HG03378 (cell line): Measurements from ENCODE around the gene MSH3.
A peak's percentile ranks its signal among the peaks of the same experiment; 100 is the strongest.
"Not testable (repeated sequence)": the region's sequence is repeated elsewhere in the genome, so short reads cannot be mapped to it uniquely, and the experiment has no call there.

Source experiments
- ATAC-seq: cut with Tn5 transposase; IDR thresholded peaks from one replicate; pipeline ENCODE4 v1.9.1; 2021; ENCODE audit warnings: mild to moderate bottlenecking, moderate library complexity; ENCODE audit not compliant: unreplicated experiment

MSH3 gene

GRCh38 chr5:80752427-80752826, 98.0 kb downstream of the MSH3 start:
- no peak for ATAC-seq

- ATAC-seq, result no peak
These were observed 99.3 kb downstream of the MSH3 start for GRCh38 chr5:80753712-80754111.

- ATAC-seq, result peak; percentile 52
These were observed 100.4 kb downstream of the MSH3 start for GRCh38 chr5:80754900-80755299.

- ATAC-seq, result peak; percentile 95
These were observed 101.2 kb downstream of the MSH3 start for GRCh38 chr5:80755626-80756025.

- ATAC-seq, result no peak
These were observed 101.8 kb downstream of the MSH3 start for GRCh38 chr5:80756292-80756691.

- ATAC-seq, result no peak
These were observed 102.8 kb downstream of the MSH3 start for GRCh38 chr5:80757290-80757689.

GRCh38 chr5:80759866-80760577, 105.6 kb downstream of the MSH3 start:
- no peak for ATAC-seq

- no peak for ATAC-seq
These were observed 106.2 kb downstream of the MSH3 start for GRCh38 chr5:80760680-80761079.

GRCh38 chr5:80761176-80761575, 106.7 kb downstream of the MSH3 start:
- no peak for ATAC-seq

GRCh38 chr5:80761966-80762365, 107.5 kb downstream of the MSH3 start:
- ATAC-seq, result no peak

GRCh38 chr5:80762573-80762972, 108.1 kb downstream of the MSH3 start:
- no peak for ATAC-seq

- ATAC-seq, result no peak
These were observed 108.8 kb downstream of the MSH3 start for GRCh38 chr5:80763211-80763610.

GRCh38 chr5:80763873-80764647, 109.6 kb downstream of the MSH3 start:
- ATAC-seq, result no peak

- no peak for ATAC-seq
These were observed 110.3 kb downstream of the MSH3 start for GRCh38 chr5:80764786-80765185.

GRCh38 chr5:80777347-80778287, 123.2 kb downstream of the MSH3 start:
- no peak for ATAC-seq

GRCh38 chr5:80780024-80780423, 125.6 kb downstream of the MSH3 start:
- no peak for ATAC-seq

GRCh38 chr5:80780761-80781285, 126.4 kb downstream of the MSH3 start:
- no peak for ATAC-seq

- no peak for ATAC-seq
These were observed 126.9 kb downstream of the MSH3 start for GRCh38 chr5:80781356-80781755.

- ATAC-seq, result no peak
These were observed 128.2 kb downstream of the MSH3 start for GRCh38 chr5:80782626-80783025.

- ATAC-seq, result not testable (repeated sequence)
These were observed 129.3 kb downstream of the MSH3 start for GRCh38 chr5:80783751-80784150.

GRCh38 chr5:80784451-80784850, 130.0 kb downstream of the MSH3 start:
- no peak for ATAC-seq
